Natural killer cell (primary cell): ENCODE measurements around the gene STK39. TPM values are rescaled to one million over a fixed set of nuclear protein-coding genes. Genes with fewer than 3 reads are reported as not detected.

Experiments
- ATAC-seq, 3 donors: fragments of 150-1000 bp in 2 of 3; fragments of 200-7000 bp in 1 of 3; cut with Tn5 transposase; 1 replicate in 1 of 3; 2 replicates in 2 of 3; pipeline ENCODE4 v1.10.0; 2021; ENCODE audit warnings: mild to moderate bottlenecking in 2 of 3, moderate library complexity in 2 of 3
- DNase-seq, 2 donors: peaks; one replicate each; pipeline versions ENCODE4 v3.0.0 to v3.0.0-alpha.2; 2013 to 2021; ENCODE audit warnings: mixed read lengths in 1 of 2
- H3K27ac ChIP-seq: one replicate; pipeline ENCODE4 v1.5.1; 2013; ENCODE audit warnings: mild to moderate bottlenecking, low read length
- H3K27me3 ChIP-seq: one replicate; pipeline ENCODE4 v1.6.1; 2013; ENCODE audit warnings: low read length; ENCODE audit not compliant: control insufficient read depth, insufficient read depth
- H3K36me3 ChIP-seq: one replicate; pipeline ENCODE4 v1.6.1; 2013; ENCODE audit warnings: low read length; ENCODE audit not compliant: control insufficient read depth, insufficient read depth
- H3K4me1 ChIP-seq: one replicate; pipeline ENCODE4 v1.6.1; 2013; ENCODE audit warnings: low read length; ENCODE audit not compliant: control insufficient read depth, insufficient read depth
- H3K4me3 ChIP-seq: one replicate; pipeline ENCODE4 v1.5.1; 2013; ENCODE audit warnings: low read length
- H3K9me3 ChIP-seq: one replicate; pipeline ENCODE4 v1.6.1; 2013; ENCODE audit warnings: low read length; ENCODE audit not compliant: control insufficient read depth, insufficient read depth
- H3K27ac Mint-ChIP-seq, 2 donors: one replicate each; pipeline ENCODE4 v1.8.0; 2022; ENCODE audit warnings: mild to moderate bottlenecking in 2 of 2, mixed read lengths in 2 of 2, moderate library complexity in 1 of 2
- H3K27me3 Mint-ChIP-seq, 2 donors: one replicate each; pipeline ENCODE4 v1.8.0; 2022; ENCODE audit warnings: low read depth in 2 of 2, mixed read lengths in 2 of 2
- H3K36me3 Mint-ChIP-seq: one replicate; pipeline ENCODE4 v1.8.0; 2022; ENCODE audit warnings: mixed read lengths
- H3K4me1 Mint-ChIP-seq, 2 donors: one replicate each; pipeline ENCODE4 v1.8.0; 2022; ENCODE audit warnings: mixed read lengths in 2 of 2
- H3K4me3 Mint-ChIP-seq: one replicate; pipeline ENCODE4 v1.8.0; 2022; ENCODE audit warnings: mild to moderate bottlenecking, moderate library complexity, mixed read lengths
- H3K9me3 Mint-ChIP-seq, 2 donors: one replicate each; pipeline ENCODE4 v1.8.0; 2022; ENCODE audit warnings: mixed read lengths in 2 of 2
- CTCF ChIP-seq: fragments of 200-600 bp; IDR thresholded peaks from one replicate; pipeline ENCODE4 v1.8.0; 2022; ENCODE audit warnings: antibody characterized with exemption
- WGBS: methylation state at CpG from one replicate; pipeline ENCODE4 v1.1.7; 2013; ENCODE audit warnings: missing lambda C conversion rate; ENCODE audit not compliant: insufficient coverage; 5-methylcytosine and 5-hydroxymethylcytosine counted together
- intact Hi-C: fragments of 100-400 bp; cut with micrococcal nuclease; formaldehyde crosslinking; loops from one replicate; pipeline ENCODE4 v1.14.2; 2022
- total RNA-seq, 4 donors: library from RNA; stranded (reverse); fragments of 120-200 nt in 1 of 4; gene quantifications; one replicate each; pipeline versions ENCODE4 v1.2.3 to v1.2.4, GENCODE V29; 2013 to 2022

Gene STK39
- total RNA-seq, 3 donors from 2014 or later (not counting 1 experiment from before 2014, with no cell fraction given): 53.3 to 79.3 (median 66.6) TPM

GRCh38 chr2:167942366-167943081 lies 304.9 kb downstream of the STK39 start:
- peaks cover 0 to 7% of the 10 kb centered on the region in 2 donors for H3K27me3 Mint-ChIP-seq
- no peak overlapping the region for H3K27ac Mint-ChIP-seq
- H3K4me1 Mint-ChIP-seq: peaks cover 5 to 14% of the 10 kb centered on the region in 2 donors
- Histone ChIP-seq H3K4me3 (no peak overlapping the region), H3K9me3 (no peaks in the 10 kb centered on the region), H3K27ac (no peak overlapping the region), H3K4me1 (no peaks in the 10 kb centered on the region), H3K27me3 (peaks cover 2% of the 10 kb centered on the region), H3K36me3 (no peaks in the 10 kb centered on the region)
- 67% methylated on average over 3 of the region's 3 CpGs for WGBS
- H3K36me3 Mint-ChIP-seq: no peaks in the 10 kb centered on the region
- TF ChIP-seq CTCF: no peak
- no peak overlapping the region for H3K4me3 Mint-ChIP-seq
- no peak for DNase-seq
- intact Hi-C loops: no loop called here
- no peaks in the 10 kb centered on the region for H3K9me3 Mint-ChIP-seq
- no peak for ATAC-seq

GRCh38 chr2:167941604-167942003 lies 305.8 kb downstream of the STK39 start:
- no peak for TF ChIP-seq CTCF
- H3K4me3 Mint-ChIP-seq: no peak overlapping the region
- H3K4me1 ChIP-seq: no peaks in the 10 kb centered on the region
- no peaks in the 10 kb centered on the region for H3K9me3 Mint-ChIP-seq
- H3K36me3 Mint-ChIP-seq: no peaks in the 10 kb centered on the region
- no peaks in the 10 kb centered on the region for H3K9me3 ChIP-seq
- no peaks in the 10 kb centered on the region for H3K36me3 ChIP-seq
- no peak overlapping the region for H3K4me3 ChIP-seq
- ATAC-seq (no peak), DNase-seq (no peak)
- H3K27ac Mint-ChIP-seq: no peak overlapping the region
- intact Hi-C loops: no loop called here
- peaks cover 2% of the 10 kb centered on the region for H3K27me3 ChIP-seq
- 94% methylated on average over 9 of the region's 9 CpGs for WGBS
- peaks cover 0 to 7% of the 10 kb centered on the region in 2 donors for H3K27me3 Mint-ChIP-seq
- no peak overlapping the region for H3K27ac ChIP-seq
- peaks cover 5 to 14% of the 10 kb centered on the region in 2 donors for H3K4me1 Mint-ChIP-seq

GRCh38 chr2:167940734-167941507 lies 306.5 kb downstream of the STK39 start:
- H3K4me3 Mint-ChIP-seq: no peak overlapping the region
- no peaks in the 10 kb centered on the region for H3K36me3 ChIP-seq
- H3K27ac ChIP-seq: no peak overlapping the region
- peaks cover 2% of the 10 kb centered on the region for H3K27me3 ChIP-seq
- no peak for ATAC-seq
- peaks cover 2 to 9% of the 10 kb centered on the region in 2 donors for H3K4me1 Mint-ChIP-seq
- no peak for DNase-seq
- no peaks in the 10 kb centered on the region for H3K9me3 ChIP-seq
- intact Hi-C loops: no loop called here
- WGBS: 94% methylated on average over 9 of the region's 11 CpGs
- peaks cover 0 to 7% of the 10 kb centered on the region in 2 donors for H3K27me3 Mint-ChIP-seq
- no peak overlapping the region for H3K4me3 ChIP-seq
- H3K36me3 Mint-ChIP-seq: no peaks in the 10 kb centered on the region
- TF ChIP-seq CTCF: no peak
- H3K4me1 ChIP-seq: no peaks in the 10 kb centered on the region
- no peaks in the 10 kb centered on the region for H3K9me3 Mint-ChIP-seq
- no peak overlapping the region for H3K27ac Mint-ChIP-seq
